ENCODE measurements around the gene EVX1. TPM values are rescaled to one million over a fixed set of nuclear protein-coding genes. Genes with fewer than 3 reads are reported as not detected.

The EVX1 gene
- total RNA-seq, 1 donor from 2014 or later: not detected

DNA sequence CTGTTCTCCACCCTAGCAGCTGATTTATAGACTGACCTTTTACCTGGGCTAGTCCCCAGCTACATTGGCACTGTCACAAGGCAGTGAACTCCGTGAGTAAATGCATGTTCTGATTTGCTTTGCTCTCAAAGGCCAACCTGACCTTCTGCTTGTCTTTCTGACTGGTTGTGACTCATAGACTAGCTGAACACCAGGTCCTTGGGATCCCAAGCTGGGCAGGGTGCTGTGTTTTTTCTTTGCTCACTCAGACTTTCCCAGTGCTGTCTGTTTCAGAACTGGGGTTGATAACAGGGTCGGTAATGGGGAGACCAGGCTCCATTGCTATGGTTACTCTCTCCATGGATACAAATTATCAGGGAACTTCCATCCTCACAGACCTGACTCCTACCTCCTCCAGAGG lies 35.0 kb downstream of the EVX1 start:
- DNase-seq (ENCODE audit: missing footprints) (no peak), ATAC-seq (no peak)
- intact Hi-C loops (cut with DNase I): no loop called here

GRCh38 chr7:27283558-27283957 lies 41.0 kb downstream of the EVX1 start:
- ATAC-seq (no peak), DNase-seq (ENCODE audit: missing footprints) (no peak)
- intact Hi-C loops (cut with DNase I): no loop called here

DNA sequence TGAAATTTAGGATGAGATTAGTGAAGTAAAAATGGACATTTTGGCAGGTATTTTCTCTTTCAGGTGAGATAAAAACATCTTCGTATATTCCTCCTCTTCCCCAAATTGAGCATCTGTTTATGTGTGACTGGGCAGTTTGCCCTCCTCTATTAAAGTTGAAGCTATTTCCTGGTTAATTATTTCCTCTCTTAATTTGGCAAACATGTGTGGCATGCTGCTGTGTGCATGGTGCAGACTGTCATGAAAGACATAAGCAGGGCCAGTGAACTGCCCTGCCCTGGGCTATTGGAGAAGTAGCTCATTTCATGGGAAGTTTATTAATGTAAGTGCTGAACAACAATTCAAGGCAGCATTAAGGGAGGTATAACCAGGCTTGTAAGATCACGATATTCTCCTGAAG lies 52.6 kb downstream of the EVX1 start:
- ATAC-seq: no peak
- no peak for DNase-seq (ENCODE audit: missing footprints)
- intact Hi-C loops (cut with DNase I): no loop called here

DNA sequence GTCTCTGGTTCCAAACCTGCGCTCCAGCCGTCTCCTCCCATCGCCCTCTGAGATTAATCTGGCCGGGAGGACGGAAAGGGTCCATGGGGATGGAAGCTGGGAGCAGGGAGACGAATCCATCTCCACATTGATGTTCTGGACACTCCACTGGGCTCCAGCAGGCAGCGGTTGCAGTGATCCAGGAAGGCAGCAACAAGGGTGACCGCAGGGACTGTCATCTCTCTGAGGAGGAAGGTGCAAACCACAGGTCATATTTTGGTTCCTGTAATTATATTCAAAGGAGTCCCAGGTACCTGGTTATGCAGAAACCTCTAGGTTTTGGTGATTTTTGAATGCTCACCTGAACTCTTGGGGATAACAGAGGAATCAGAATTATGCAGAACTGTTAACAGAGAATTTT lies 54.8 kb downstream of the EVX1 start:
- ATAC-seq (no peak), DNase-seq (ENCODE audit: missing footprints) (no peak)
- intact Hi-C loops (cut with DNase I): no loop called here

Other genes starting within 250 kb of the EVX1 start
- gene HOXA1, start 146.8 kb upstream of the EVX1 start, total RNA-seq: not detected
- gene HOXA2, start 140.1 kb upstream of the EVX1 start, total RNA-seq: 0.14 TPM
- gene HOXA4, start 112.0 kb upstream of the EVX1 start, total RNA-seq: 0.14 TPM
- gene HOXA5, start 99.1 kb upstream of the EVX1 start, total RNA-seq: not detected
- not detected for gene HOXA6, start 95.0 kb upstream of the EVX1 start, total RNA-seq
- not detected for gene HOXA3, start 90.2 kb upstream of the EVX1 start, total RNA-seq
- not detected for gene HOXA7, start 86.1 kb upstream of the EVX1 start, total RNA-seq
- gene HOXA9, start 77.3 kb upstream of the EVX1 start, total RNA-seq: not detected
- not detected for gene HOXA10, start 68.5 kb upstream of the EVX1 start, total RNA-seq
- gene HOXA11, start 57.6 kb upstream of the EVX1 start, total RNA-seq: not detected
- gene HOXA13, start 42.7 kb upstream of the EVX1 start, total RNA-seq: not detected

Measured in Right ventricle myocardium inferior (tissue), 1 donor.